HepG2 (cell line): Measurements from ENCODE around the gene ATP6V1G2. TPM values are rescaled to one million over a fixed set of nuclear protein-coding genes. Genes with fewer than 3 reads are reported as not detected.
A peak's percentile ranks its signal among the peaks of the same experiment; 100 is the strongest.

Source experiments
- ATRX ChIP-seq: sonication (generic); formaldehyde crosslinking; IDR thresholded peaks from 2 replicates; pipeline ENCODE4 v1.4.0; 2020; ENCODE audit warnings: missing genetic modification reagents, borderline replicate concordance
- CBFB ChIP-seq: sonication (generic); formaldehyde crosslinking; IDR thresholded peaks from 2 replicates; pipeline ENCODE4 v1.4.0; 2020; ENCODE audit warnings: missing genetic modification reagents
- GATA4 ChIP-seq: sonication (generic); IDR thresholded peaks from 2 replicates; pipeline ENCODE4 v1.6.1; 2016; ENCODE audit warnings: antibody characterized with exemption, low read depth, borderline replicate concordance
- HNRNPL ChIP-seq: fragments of 200-400 bp; formaldehyde crosslinking; IDR thresholded peaks from 2 replicates; pipeline ENCODE4 v1.6.1; 2017; ENCODE audit warnings: mild to moderate bottlenecking, low read depth, low read length
- IKZF4 ChIP-seq: sonication (generic); formaldehyde crosslinking; IDR thresholded peaks from 2 replicates; pipeline ENCODE4 v1.5.1; 2020; ENCODE audit warnings: borderline replicate concordance, mild to moderate bottlenecking, low read depth, missing genetic modification reagents; ENCODE audit errors: not compliant biosample characterization
- MIXL1 ChIP-seq: IDR thresholded peaks from 2 replicates; pipeline ENCODE4 v1.6.1; 2016
- NFYC ChIP-seq: IDR thresholded peaks from 2 replicates; pipeline ENCODE4 v1.6.1; 2016; ENCODE audit warnings: missing genetic modification reagents, missing compliant biosample characterization
- RBFOX2 ChIP-seq: fragments of 200-400 bp; formaldehyde crosslinking; IDR thresholded peaks from 2 replicates; pipeline ENCODE4 v1.6.1; 2017; ENCODE audit warnings: low read depth, mild to moderate bottlenecking, low read length
- RXRB ChIP-seq: IDR thresholded peaks from 2 replicates; pipeline ENCODE4 v1.6.1; 2016; ENCODE audit warnings: borderline replicate concordance, missing genetic modification reagents, missing compliant biosample characterization
- SIN3B ChIP-seq: fragments of 150-350 bp; IDR thresholded peaks from 2 replicates; pipeline ENCODE4 v1.6.1; 2014; ENCODE audit warnings: low read length
- SRSF9 ChIP-seq: fragments of 200-400 bp; formaldehyde crosslinking; IDR thresholded peaks from 2 replicates; pipeline ENCODE4 v1.6.1; 2018; ENCODE audit warnings: borderline replicate concordance, mild to moderate bottlenecking, low read depth, low read length; ENCODE audit not compliant: insufficient read depth, poor library complexity, severe bottlenecking
- U2AF2 ChIP-seq: fragments of 200-400 bp; formaldehyde crosslinking; IDR thresholded peaks from 2 replicates; pipeline ENCODE4 v1.6.1; 2017; ENCODE audit warnings: low read depth, mild to moderate bottlenecking, low read length
- ZNF205 ChIP-seq: IDR thresholded peaks from 2 replicates; pipeline ENCODE4 v1.6.1; 2018; ENCODE audit warnings: missing biosample characterization, missing genetic modification reagents
- ZNF251 ChIP-seq: sonication (generic); formaldehyde crosslinking; IDR thresholded peaks from 2 replicates; pipeline ENCODE4 v1.9.0; 2021; ENCODE audit warnings: mild to moderate bottlenecking, missing genetic modification reagents
- ZNF33A ChIP-seq: sonication (generic); formaldehyde crosslinking; IDR thresholded peaks from 2 replicates; pipeline ENCODE4 v1.5.1; 2020; ENCODE audit warnings: missing genetic modification reagents, mild to moderate bottlenecking, moderate library complexity, borderline replicate concordance
- ZNF577 ChIP-seq: sonication (generic); formaldehyde crosslinking; IDR thresholded peaks from 2 replicates; pipeline ENCODE4 v1.4.0; 2020; ENCODE audit warnings: mild to moderate bottlenecking, low read depth, missing genetic modification reagents, borderline replicate concordance
- ZNF674 ChIP-seq: sonication (generic); formaldehyde crosslinking; IDR thresholded peaks from 2 replicates; pipeline ENCODE4 v1.5.0; 2020; ENCODE audit warnings: low read depth, mild to moderate bottlenecking, missing genetic modification reagents
- ZNF720 ChIP-seq: sonication (generic); formaldehyde crosslinking; IDR thresholded peaks from 2 replicates; pipeline ENCODE4 v1.4.0; 2020; ENCODE audit warnings: missing genetic modification reagents
- ZSCAN22 ChIP-seq: sonication (generic); formaldehyde crosslinking; IDR thresholded peaks from 2 replicates; pipeline ENCODE4 v1.4.0; 2020; ENCODE audit warnings: mild to moderate bottlenecking, missing genetic modification reagents
- polyA plus RNA-seq, 8 experiments: library from polyadenylated mRNA; depleted of rRNA in 3 of 8; stranded (reverse) in 7 of 8; unstranded in 1 of 8; fragments of >200 nt; fragmentation: Illumina TruSeq in 4 of 8; extraction: Trizol in 4 of 8; gene quantifications; 2 replicates each; pipeline versions ENCODE4 v1.2.1 to v1.2.3, GENCODE V29; 2011 to 2016; ENCODE audit warnings: low read depth in 4 of 8, missing spikeins in 1 of 8, mixed read lengths in 1 of 8; ENCODE audit not compliant: insufficient read depth in 1 of 8
- total RNA-seq, 5 experiments: library from RNA; depleted of rRNA; stranded (reverse); fragments of >200 nt; fragmentation: Illumina TruSeq; extraction: Trizol; gene quantifications; 2 replicates each; pipeline ENCODE4 v1.2.3, GENCODE V29; 2016; ENCODE audit warnings: low read depth in 1 of 5
- TF ChIP-seq, protein P1 (sequence below): sonication (generic); formaldehyde crosslinking; IDR thresholded peaks from 2 replicates; pipeline ENCODE4 v1.4.0; 2020; ENCODE audit warnings: missing genetic modification reagents
- TF ChIP-seq, protein P2 (sequence below): sonication (generic); formaldehyde crosslinking; conservative IDR thresholded peaks from 2 replicates; pipeline ENCODE4 v1.4.0; 2020; ENCODE audit warnings: missing genetic modification reagents

ATP6V1G2 gene
- total and polyA plus RNA-seq, 2 of the 13 experiments (the other 11 are each of a cell fraction or from before 2014, with no cell fraction given), result 0.27 to 0.83 TPM

DNA sequence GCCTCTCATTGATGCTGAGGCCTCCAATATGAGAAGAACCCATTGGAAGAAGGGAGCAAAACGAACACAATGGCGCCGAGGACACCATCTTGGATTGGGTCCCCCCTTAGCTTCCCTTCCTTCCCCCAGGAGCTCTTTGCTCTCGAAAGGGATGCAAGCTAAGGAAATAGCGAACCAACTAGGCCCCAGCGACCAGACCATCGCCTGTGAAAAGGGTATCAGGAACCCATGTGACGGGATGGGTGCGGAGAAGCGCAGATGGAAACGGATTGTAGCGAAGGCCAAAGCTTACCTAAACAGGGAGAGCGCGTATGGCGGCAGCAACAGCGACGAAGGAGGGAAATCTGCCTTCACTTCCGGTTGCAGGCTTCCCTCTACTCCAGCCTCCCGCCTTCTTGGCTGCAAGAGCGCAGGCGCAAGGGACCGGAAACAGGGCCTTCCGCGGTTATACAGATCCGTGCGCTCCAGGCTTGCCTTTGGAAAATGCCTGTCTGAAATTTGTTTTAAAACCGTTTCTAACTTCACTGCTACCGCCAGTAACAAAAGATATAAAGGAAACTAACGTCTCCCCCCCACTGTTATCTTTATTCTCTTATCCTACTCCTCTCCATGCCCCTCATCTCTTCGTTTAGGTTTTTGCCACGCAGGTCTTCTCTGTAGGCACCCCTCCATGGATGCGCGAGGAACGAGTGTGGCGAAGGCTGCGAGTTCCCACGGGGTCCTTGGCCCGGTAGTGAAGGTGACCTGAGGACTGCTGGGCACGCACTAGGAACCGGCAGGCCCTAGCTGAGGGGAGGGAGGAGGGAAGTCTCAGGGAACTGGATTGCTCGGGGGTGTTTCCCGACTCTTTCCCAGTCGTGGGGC is 4.5 kb downstream of the ATP6V1G2 start, which contains the start of gene DDX39B (continued):
- TF ChIP-seq, protein P1, sequence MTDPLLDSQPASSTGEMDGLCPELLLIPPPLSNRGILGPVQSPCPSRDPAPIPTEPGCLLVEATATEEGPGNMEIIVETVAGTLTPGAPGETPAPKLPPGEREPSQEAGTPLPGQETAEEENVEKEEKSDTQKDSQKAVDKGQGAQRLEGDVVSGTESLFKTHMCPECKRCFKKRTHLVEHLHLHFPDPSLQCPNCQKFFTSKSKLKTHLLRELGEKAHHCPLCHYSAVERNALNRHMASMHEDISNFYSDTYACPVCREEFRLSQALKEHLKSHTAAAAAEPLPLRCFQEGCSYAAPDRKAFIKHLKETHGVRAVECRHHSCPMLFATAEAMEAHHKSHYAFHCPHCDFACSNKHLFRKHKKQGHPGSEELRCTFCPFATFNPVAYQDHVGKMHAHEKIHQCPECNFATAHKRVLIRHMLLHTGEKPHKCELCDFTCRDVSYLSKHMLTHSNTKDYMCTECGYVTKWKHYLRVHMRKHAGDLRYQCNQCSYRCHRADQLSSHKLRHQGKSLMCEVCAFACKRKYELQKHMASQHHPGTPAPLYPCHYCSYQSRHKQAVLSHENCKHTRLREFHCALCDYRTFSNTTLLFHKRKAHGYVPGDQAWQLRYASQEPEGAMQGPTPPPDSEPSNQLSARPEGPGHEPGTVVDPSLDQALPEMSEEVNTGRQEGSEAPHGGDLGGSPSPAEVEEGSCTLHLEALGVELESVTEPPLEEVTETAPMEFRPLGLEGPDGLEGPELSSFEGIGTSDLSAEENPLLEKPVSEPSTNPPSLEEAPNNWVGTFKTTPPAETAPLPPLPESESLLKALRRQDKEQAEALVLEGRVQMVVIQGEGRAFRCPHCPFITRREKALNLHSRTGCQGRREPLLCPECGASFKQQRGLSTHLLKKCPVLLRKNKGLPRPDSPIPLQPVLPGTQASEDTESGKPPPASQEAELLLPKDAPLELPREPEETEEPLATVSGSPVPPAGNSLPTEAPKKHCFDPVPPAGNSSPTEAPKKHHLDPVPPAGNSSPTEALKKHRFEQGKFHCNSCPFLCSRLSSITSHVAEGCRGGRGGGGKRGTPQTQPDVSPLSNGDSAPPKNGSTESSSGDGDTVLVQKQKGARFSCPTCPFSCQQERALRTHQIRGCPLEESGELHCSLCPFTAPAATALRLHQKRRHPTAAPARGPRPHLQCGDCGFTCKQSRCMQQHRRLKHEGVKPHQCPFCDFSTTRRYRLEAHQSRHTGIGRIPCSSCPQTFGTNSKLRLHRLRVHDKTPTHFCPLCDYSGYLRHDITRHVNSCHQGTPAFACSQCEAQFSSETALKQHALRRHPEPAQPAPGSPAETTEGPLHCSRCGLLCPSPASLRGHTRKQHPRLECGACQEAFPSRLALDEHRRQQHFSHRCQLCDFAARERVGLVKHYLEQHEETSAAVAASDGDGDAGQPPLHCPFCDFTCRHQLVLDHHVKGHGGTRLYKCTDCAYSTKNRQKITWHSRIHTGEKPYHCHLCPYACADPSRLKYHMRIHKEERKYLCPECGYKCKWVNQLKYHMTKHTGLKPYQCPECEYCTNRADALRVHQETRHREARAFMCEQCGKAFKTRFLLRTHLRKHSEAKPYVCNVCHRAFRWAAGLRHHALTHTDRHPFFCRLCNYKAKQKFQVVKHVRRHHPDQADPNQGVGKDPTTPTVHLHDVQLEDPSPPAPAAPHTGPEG, result peak; percentile 84
- TF ChIP-seq NFYC (CRISPR knock-in tag) (0 out of 2 replicates have a peak, but pooled peaks have one; percentile 14), ZNF674 (0 out of 2 replicates have a peak, but pooled peaks have one; percentile 37), MIXL1 (peak; percentile 66), RXRB (CRISPR knock-in tag) (peak; percentile 81), HNRNPL (0 out of 2 replicates have a peak, but pooled peaks have one; percentile 71), ZNF205 (peak; percentile 62; the same call in 1 of the 2 replicates), ATRX (CRISPR knock-in tag) (no peak), SRSF9 (no peak), ZNF251 (CRISPR knock-in tag) (no peak), IKZF4 (CRISPR knock-in tag) (peak; percentile 76), CBFB (CRISPR knock-in tag) (peak; percentile 61; the same call in 1 of the 2 replicates), RBFOX2 (peak; percentile 78), ZNF33A (peak; percentile 77; the same call in 1 of the 2 replicates), U2AF2 (no peak), ZSCAN22 (CRISPR knock-in tag) (no peak; the same call in 1 of the 2 replicates), GATA4 (peak; percentile 50; the same call in 1 of the 2 replicates), ZNF577 (CRISPR knock-in tag) (no peak), SIN3B (peak; percentile 50; the same call in 1 of the 2 replicates), ZNF720 (CRISPR knock-in tag) (peak; percentile 84)
- TF ChIP-seq, protein P2, sequence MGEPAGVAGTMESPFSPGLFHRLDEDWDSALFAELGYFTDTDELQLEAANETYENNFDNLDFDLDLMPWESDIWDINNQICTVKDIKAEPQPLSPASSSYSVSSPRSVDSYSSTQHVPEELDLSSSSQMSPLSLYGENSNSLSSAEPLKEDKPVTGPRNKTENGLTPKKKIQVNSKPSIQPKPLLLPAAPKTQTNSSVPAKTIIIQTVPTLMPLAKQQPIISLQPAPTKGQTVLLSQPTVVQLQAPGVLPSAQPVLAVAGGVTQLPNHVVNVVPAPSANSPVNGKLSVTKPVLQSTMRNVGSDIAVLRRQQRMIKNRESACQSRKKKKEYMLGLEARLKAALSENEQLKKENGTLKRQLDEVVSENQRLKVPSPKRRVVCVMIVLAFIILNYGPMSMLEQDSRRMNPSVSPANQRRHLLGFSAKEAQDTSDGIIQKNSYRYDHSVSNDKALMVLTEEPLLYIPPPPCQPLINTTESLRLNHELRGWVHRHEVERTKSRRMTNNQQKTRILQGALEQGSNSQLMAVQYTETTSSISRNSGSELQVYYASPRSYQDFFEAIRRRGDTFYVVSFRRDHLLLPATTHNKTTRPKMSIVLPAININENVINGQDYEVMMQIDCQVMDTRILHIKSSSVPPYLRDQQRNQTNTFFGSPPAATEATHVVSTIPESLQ, result peak; percentile 43; the same call in 1 of the 2 replicates
